Activated CD4-positive, CD25-positive, alpha-beta regulatory T cell (primary cell): Measurements from ENCODE around the gene PAEP.

ENCODE experiments used
- DNase-seq, 4 experiments: peaks; one replicate each; lab custom pipeline; 2025; lab: John Stamatoyannopoulos, UW

The PAEP gene

GRCh38 chr9:135579356-135579755, 17.8 kb downstream of the PAEP start:
- DNase-seq: no peak

GRCh38 chr9:135579889-135580660, 18.5 kb downstream of the PAEP start:
- no peak for DNase-seq

- DNase-seq: no peak
These were observed 19.3 kb downstream of the PAEP start for GRCh38 chr9:135580664-135581380.

- DNase-seq: no peak
These were observed 20.3 kb downstream of the PAEP start for GRCh38 chr9:135581636-135582426.

GRCh38 chr9:135582541-135582940, 21.0 kb downstream of the PAEP start:
- DNase-seq: no peak

- DNase-seq: no peak
These were observed 21.6 kb downstream of the PAEP start for GRCh38 chr9:135582966-135583687.

GRCh38 chr9:135583688-135584011, 22.1 kb downstream of the PAEP start:
- no peak for DNase-seq

- no peak for DNase-seq
These were observed 22.8 kb downstream of the PAEP start for GRCh38 chr9:135584371-135584770.

GRCh38 chr9:135584934-135585333, 23.4 kb downstream of the PAEP start:
- DNase-seq: no peak

- DNase-seq: no peak
These were observed 25.1 kb downstream of the PAEP start for GRCh38 chr9:135586601-135587109.

GRCh38 chr9:135587658-135588057, 26.1 kb downstream of the PAEP start:
- no peak for DNase-seq

GRCh38 chr9:135588371-135588770, 26.8 kb downstream of the PAEP start:
- no peak for DNase-seq

- no peak for DNase-seq
These were observed 27.5 kb downstream of the PAEP start for GRCh38 chr9:135588886-135589595.

GRCh38 chr9:135589596-135590485, 28.3 kb downstream of the PAEP start:
- no peak for DNase-seq

GRCh38 chr9:135590486-135591079, 29.0 kb downstream of the PAEP start:
- DNase-seq: no peak

- no peak for DNase-seq
These were observed 30.2 kb downstream of the PAEP start for GRCh38 chr9:135591506-135592330.

GRCh38 chr9:135592331-135592590, 30.7 kb downstream of the PAEP start:
- no peak for DNase-seq

GRCh38 chr9:135592625-135593024, 31.1 kb downstream of the PAEP start:
- no peak for DNase-seq

GRCh38 chr9:135596211-135596610, 34.7 kb downstream of the PAEP start:
- no peak for DNase-seq
